HG03045 (cell line): ENCODE data around the gene TRPM2.
"Not testable (repeated sequence)": the region's sequence is repeated elsewhere in the genome, so short reads cannot be mapped to it uniquely, and the experiment has no call there.

ENCODE experiments used
- ATAC-seq: cut with Tn5 transposase; IDR thresholded peaks from one replicate; pipeline ENCODE4 v1.9.1; 2021; ENCODE audit warnings: mild to moderate bottlenecking, moderate library complexity; ENCODE audit not compliant: unreplicated experiment

The TRPM2 gene

GRCh38 chr21:44405948-44406872, 52.8 kb downstream of the TRPM2 start:
- no peak for ATAC-seq

DNA sequence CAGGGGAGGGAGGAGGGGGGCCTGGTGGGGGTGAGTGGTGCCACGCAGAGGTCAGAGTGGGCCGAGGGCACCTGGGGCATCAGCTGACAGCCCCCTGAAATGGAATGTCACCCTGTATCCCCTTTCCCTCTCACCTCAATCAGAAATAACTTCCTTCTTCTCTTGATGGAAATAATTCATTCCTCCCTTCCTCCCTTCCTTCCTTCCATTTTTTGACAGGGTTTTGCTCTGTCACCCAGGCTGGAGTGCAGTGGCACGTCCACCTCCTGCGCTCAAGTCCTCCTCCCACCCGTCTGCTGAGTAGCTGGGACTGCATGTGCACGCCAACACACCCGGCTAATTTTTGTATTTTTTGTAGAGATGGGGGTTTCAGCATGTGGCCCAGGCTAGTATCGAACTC, 53.5 kb downstream of the TRPM2 start:
- ATAC-seq = no peak

DNA sequence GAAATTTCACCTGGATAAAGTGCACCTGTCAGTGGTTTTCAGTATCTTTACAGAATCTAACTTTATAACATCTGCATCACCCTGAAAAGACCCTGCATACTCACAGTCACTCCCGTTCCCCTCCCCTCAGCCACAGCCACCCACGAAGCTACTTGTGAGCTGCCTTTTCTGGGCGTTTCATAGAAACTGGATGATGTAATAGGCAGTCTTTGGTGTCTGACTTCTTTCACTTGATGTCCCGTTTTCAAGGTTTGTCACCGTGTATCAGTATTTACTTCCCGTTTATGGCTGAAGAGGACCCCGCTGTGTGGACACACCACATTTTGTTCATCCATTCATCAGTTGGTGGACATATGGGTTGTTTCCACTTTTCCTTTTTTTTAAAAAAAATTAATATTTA, 54.1 kb downstream of the TRPM2 start:
- no peak for ATAC-seq

- no peak for ATAC-seq
These were observed 54.8 kb downstream of the TRPM2 start for GRCh38 chr21:44408226-44408625.

- no peak for ATAC-seq
These were observed 60.3 kb downstream of the TRPM2 start for GRCh38 chr21:44413566-44414290.

- ATAC-seq = no peak
These were observed 61.1 kb downstream of the TRPM2 start for GRCh38 chr21:44414291-44415072.

- ATAC-seq = no peak
These were observed 61.9 kb downstream of the TRPM2 start for GRCh38 chr21:44415073-44416025.

DNA sequence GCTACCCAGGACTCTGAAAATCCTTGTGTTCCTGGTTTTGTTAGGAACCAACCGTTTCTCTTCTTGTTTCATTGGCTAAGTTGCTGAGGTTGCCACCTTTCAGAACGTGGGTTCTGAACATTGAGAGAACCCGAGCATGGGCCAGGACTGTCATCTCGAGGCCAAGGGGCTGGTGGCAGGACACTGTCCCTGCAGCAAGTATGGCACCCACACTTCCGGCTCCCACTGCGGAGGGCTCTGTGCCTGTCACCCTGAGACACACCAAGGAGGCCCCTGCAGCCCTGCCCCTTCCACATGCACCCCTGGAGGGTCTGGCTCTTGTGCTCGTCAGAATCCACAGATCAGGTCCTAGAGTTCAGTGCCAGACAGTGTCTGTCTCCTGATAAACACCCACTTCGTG, 62.8 kb downstream of the TRPM2 start:
- ATAC-seq = no peak

GRCh38 chr21:44417621-44418107, 64.2 kb downstream of the TRPM2 start:
- not testable (repeated sequence) for ATAC-seq

DNA sequence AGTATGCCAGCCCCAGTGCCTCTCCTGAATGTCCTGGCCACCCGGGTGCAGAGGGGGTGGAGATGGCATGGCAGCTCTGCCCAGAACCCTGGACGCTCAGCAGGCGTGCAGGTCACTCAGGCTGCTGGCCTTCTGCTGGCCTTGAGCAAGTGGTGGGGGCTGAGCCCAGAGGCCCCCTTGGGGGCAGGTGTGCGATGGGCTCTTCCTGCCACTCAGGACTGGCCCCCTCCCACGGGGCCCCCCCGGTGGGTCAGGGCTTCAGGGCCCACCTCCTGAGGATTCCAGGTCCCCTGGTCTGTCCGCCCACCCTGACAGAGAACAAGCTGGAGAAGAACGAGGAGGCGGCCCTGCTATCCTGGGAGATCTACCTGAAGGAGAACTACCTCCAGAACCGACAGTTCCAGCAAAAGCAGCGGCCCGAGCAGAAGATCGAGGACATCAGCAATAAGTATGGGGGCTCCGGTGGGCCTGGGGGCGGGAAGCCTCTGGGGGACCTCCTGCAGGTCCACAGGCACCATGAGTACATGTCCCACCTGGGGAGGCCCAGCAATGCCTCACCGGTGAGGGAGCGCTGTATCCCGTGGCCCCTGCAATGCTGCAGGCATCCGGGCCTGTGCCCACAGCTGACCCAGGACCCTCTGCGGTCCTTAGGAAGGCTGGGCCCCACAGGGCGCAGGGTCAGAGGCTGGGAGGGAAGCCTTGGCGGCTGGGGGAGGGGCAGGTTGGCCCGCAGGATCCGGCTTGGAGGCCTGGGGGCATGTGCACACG, 64.9 kb downstream of the TRPM2 start:
- ATAC-seq = no peak

DNA sequence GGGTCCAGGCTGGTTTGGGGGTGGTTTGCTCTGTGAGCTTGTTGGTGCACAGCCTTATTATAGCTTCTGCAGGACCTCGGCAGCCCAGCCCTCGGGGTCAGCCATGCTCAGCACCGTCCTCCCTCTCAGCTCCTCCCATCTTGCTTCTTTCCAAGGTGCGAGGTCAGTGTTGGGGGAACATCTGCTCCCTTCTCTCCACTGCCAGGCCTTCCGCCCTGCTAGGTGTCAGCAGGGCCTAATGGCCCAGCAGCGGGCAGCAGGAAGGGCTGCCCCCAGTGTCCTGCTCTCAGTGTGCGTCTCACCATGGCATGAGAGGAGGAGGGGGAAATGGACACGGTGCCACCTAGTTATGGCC, 65.4 kb downstream of the TRPM2 start:
- no peak for ATAC-seq

- no peak for ATAC-seq
These were observed 66.3 kb downstream of the TRPM2 start for GRCh38 chr21:44419679-44420078.

- no peak for ATAC-seq
These were observed 67.2 kb downstream of the TRPM2 start for GRCh38 chr21:44420416-44421205.

DNA sequence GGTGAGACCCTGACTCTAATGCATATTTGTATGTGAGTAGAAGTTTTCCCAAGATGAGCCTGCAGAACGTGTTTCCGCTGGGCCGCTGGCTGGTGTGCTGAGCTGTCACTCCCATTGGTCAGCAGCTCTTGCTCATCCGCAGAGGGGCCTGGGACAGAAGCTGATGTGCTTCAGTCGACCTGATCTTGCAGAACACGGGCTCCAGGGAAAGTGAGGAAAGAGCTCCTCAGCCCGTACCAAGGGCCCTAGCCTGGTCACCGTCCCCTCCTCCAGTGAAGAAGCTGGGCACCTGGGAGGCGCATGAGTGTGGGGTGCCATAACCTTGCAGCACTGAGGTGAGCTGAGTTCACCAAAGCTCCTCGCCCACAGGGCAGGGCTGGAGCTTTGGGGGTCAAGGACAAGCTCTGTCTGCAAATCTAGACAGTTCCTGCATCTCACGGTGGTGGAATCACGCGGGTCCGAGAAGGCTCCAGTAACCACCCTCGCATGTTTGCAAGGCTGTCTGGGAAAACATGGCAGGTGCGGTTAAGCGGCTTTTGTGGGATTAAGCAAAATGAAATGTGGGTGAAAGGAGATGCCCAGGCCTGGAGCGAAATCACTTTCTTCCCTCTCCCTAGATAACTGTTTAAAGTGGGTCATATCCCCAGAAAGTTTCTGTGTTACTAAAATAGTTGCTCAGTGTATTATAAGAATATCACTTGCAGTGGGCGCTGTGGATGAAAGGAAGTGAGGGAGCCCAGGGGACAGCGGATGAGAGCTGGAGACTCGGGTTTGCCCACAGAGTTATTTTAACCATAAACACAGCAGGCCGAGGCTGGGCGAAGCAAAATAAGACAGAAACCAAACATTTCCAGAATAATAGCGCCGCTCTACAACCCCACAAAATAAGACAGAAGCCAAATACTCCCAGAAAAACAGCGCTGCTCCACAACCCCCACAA, 68.8 kb downstream of the TRPM2 start:
- no peak for ATAC-seq

GRCh38 chr21:44423312-44423821, 69.9 kb downstream of the TRPM2 start:
- ATAC-seq = no peak

DNA sequence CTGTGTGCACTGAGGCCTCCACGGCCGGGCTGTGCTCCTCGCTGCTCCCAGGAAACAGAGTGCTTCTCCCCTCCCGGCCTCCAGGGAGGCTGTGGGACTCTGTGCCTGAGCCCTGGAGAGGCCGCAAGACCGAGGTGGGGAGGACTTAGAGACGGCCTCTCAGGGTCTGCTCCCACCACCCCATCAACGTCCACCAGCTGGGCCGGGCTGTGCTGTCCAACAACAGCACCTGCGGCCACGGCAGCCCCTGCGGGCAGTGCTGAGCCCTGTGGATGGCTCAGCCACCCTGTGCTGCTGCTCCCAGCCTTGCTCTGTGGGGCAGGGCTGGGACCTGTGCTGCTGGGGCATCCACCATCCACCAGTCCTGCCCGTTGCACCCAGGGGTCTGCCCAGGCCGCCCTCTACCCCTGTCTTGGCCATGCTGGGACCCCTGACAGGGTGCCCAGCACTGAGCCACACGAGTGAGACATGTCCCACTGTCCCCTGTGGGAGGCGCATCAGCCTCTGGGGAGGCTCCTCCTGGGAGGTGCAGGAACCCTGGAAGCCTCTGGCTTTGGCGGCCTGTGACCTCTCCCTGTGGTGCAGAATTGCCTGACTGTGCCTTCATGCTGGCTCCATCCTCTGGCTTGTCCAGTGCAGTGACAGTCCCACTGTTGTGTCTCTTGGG, 70.7 kb downstream of the TRPM2 start:
- no peak for ATAC-seq
